Esophagus squamous epithelium (tissue), 4 donors: ENCODE measurements around the gene RSPO4.

Experiments
- CTCF ChIP-seq, 6 experiments: fragments of 450-650 bp in 4 of 6; fragments of 200-600 bp in 2 of 6; sonication (generic) in 2 of 6; IDR thresholded peaks; one replicate each; pipeline ENCODE4 v1.5.1; 2016 to 2019; ENCODE audit warnings: antibody characterized with exemption in 6 of 6, mild to moderate bottlenecking in 4 of 6, moderate library complexity in 4 of 6
- POLR2A ChIP-seq, 4 donors: fragments of 450-650 bp; IDR thresholded peaks; one replicate each; pipeline ENCODE4 v1.6.1; 2017; ENCODE audit warnings: antibody characterized with exemption in 4 of 4, mild to moderate bottlenecking in 4 of 4, moderate library complexity in 3 of 4

- no peak for TF ChIP-seq CTCF (IDR thresholded peaks at IDR 0.05)
- no peak for TF ChIP-seq POLR2A (IDR thresholded peaks at IDR 0.05)
Observed at GRCh38 chr20:1013566-1014340, 11.6 kb upstream of the RSPO4 start.
